Activated naive CD8-positive, alpha-beta T cell (primary cell): ENCODE measurements around the gene ADAP2.
A peak's percentile ranks its signal among the peaks of the same experiment; 100 is the strongest.
"Not testable (repeated sequence)": the region's sequence is repeated elsewhere in the genome, so short reads cannot be mapped to it uniquely, and the experiment has no call there.

Source experiments
- H3K27ac Mint-ChIP-seq: one replicate; pipeline ENCODE4 v1.8.0; 2021; ENCODE audit warnings: mixed read lengths
- H3K27me3 Mint-ChIP-seq: one replicate; pipeline ENCODE4 v1.8.0; 2021; ENCODE audit warnings: mixed read lengths
- H3K36me3 Mint-ChIP-seq: one replicate; pipeline ENCODE4 v1.8.0; 2021; ENCODE audit warnings: mixed read lengths
- H3K4me1 Mint-ChIP-seq: one replicate; pipeline ENCODE4 v1.8.0; 2021; ENCODE audit warnings: low read depth, mixed read lengths
- H3K4me3 Mint-ChIP-seq: one replicate; pipeline ENCODE4 v1.8.0; 2021; ENCODE audit warnings: mild to moderate bottlenecking, mixed read lengths
- H3K9me3 Mint-ChIP-seq: one replicate; pipeline ENCODE4 v1.8.0; 2021; ENCODE audit warnings: low read depth, mixed read lengths

Gene ADAP2

DNA sequence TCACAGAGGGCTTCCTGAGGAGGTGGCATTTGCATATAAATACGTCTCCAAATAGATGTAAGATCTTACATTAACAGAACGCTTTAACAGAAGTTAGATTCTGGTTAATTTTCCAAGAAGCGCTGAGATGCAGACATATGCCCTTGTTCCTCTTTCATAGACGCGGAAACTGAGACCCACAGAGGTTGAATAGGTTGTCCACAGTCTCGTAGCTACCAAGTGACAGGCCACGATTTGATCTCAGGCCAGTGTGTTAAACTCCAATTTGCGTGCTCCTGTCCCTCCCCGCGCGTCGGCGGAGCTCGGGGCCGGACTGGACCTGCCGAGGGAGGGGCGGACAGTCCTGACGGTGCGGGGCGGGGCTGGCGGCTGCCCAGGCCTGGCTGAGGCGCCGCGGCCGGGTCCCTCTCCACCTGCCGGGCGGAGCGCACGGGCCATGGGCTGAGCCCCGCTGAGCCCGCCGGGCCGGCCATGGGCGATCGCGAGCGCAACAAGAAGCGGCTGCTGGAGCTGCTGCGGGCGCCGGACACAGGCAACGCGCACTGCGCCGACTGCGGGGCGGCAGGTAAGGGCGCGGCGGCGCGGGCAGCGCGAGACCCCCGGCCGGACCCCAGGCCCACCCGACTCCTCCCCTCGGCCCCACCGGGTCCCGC is at the start of gene ADAP2:
ADAP2 (plus strand) TSS at position 402 of the 653 bp plus-strand sequence; CDS start at position 472, 70 bp downstream.
- H3K27ac Mint-ChIP-seq = no peak within 1 kb of the TSS
- H3K27me3 Mint-ChIP-seq = peaks cover 27% of the 10 kb centered on the region
- no peaks in the 10 kb centered on the region for H3K36me3 Mint-ChIP-seq
- peak within 1 kb of the TSS; percentile 85 for H3K4me3 Mint-ChIP-seq
- H3K9me3 Mint-ChIP-seq = no peaks in the 10 kb centered on the region
- H3K4me1 Mint-ChIP-seq = peaks cover 10% of the 10 kb centered on the region

DNA sequence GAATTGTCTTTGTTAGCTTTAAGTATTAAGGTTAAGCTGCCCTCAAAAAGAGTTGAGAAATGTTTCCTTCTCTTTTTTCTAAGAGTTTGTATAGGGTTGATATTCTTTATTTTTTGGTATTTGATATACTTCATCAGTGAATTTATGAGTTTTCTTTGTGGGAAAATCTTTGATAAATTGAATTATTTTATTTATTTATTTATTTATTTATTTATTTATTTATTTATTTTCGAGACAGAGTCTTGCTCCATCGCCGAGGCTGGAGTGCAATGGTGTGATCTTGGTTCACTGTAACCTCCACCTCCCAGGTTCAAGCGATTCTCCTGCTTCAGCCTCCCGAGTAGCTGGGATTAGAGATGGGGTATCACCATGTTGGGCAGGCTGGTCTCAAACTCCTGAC is 35.6 kb upstream of the ADAP2 start:
- Mint-ChIP-seq H3K9me3 (no peaks in the 10 kb centered on the region), H3K27me3 (no peaks in the 10 kb centered on the region), H3K36me3 (peaks cover 2% of the 10 kb centered on the region), H3K4me1 (no peaks in the 10 kb centered on the region), H3K27ac (no peak overlapping the region), H3K4me3 (no peak overlapping the region)

GRCh38 chr17:30894236-30894635 is 27.5 kb upstream of the ADAP2 start:
- Mint-ChIP-seq H3K4me1 (no peaks in the 10 kb centered on the region), H3K27ac (peak overlapping the region; percentile 12), H3K27me3 (no peaks in the 10 kb centered on the region), H3K4me3 (no peak overlapping the region), H3K9me3 (no peaks in the 10 kb centered on the region), H3K36me3 (no peaks in the 10 kb centered on the region)

DNA sequence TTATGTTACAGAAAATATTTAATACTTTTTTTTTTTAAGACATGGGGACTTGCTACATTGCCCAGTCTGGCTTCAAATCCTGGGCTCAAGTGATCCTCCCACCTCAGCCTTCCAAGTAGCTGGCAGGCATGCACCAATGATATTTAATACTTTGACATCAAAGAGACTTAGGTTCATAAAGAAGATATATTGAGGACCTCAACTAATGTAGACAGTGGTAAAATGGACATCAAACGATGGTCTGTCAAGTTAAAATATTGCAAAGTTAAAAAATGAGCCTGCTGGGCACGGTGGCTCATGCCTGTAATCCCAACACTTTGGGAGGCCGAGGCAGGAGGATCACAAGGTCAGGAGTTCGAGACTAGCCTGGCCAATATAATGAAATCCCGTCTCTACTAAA is 24.4 kb upstream of the ADAP2 start:
- no peaks in the 10 kb centered on the region for H3K36me3 Mint-ChIP-seq

GRCh38 chr17:30905742-30906100 is 16.0 kb upstream of the ADAP2 start:
- H3K9me3 Mint-ChIP-seq = no peaks in the 10 kb centered on the region
- peak overlapping the region; percentile 97 for H3K4me3 Mint-ChIP-seq
- H3K4me1 Mint-ChIP-seq = peaks cover 50% of the 10 kb centered on the region
- no peaks in the 10 kb centered on the region for H3K27me3 Mint-ChIP-seq
- H3K36me3 Mint-ChIP-seq = peaks cover 6% of the 10 kb centered on the region
- peak overlapping the region; percentile 93 for H3K27ac Mint-ChIP-seq

More for the DNA sequence above, 24.4 kb upstream of the ADAP2 start:
- no peak overlapping the region for H3K4me3 Mint-ChIP-seq
- H3K4me1 Mint-ChIP-seq = peaks cover 14% of the 10 kb centered on the region
- no peaks in the 10 kb centered on the region for H3K27me3 Mint-ChIP-seq
- no peak overlapping the region for H3K27ac Mint-ChIP-seq
- no peaks in the 10 kb centered on the region for H3K9me3 Mint-ChIP-seq

DNA sequence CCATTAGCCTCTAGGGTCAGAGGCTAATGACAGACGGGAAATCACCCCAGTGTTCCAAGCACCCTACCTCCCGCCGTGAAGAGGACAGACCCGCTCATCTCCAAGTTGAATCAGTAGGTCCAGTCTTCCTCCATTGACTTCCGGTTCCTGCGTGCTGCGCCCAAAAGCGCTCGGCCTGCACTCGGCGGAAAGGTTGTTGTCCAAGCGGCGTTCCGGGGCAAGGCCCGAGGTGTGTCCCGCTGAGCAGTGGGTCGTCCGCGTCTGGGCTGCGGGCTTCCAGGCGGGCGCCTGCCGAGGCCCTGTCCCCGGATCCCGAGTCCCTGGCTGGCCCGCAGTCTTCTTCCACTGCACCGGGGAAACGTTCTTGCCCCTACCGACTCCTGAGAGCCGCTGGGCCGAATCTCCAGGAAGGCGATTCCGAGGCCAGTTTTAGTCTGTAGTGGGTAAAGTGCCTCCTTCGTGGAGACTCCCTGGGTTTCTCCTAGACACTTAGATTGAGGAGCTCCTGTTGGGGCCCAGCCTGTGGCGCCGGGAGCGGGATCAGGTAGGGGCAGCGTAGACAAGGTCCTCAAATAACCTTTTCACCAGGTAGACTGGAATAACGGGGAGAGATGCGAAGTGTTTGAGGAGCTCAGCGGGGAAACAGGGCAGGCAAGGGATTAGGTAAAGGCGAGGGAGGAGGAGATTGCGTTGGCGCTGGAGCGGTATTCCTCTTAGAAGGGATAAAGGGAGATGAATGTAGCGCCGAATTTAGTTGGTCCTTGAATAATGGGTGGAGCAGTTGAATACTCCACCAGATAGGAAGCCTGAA is 15.4 kb upstream of the ADAP2 start, which contains the start of gene TEFM:
TEFM (minus strand) TSS at position 138 of the 811 bp plus-strand sequence; CDS start at position 98, 40 bp downstream.
- Mint-ChIP-seq H3K9me3 (no peaks in the 10 kb centered on the region), H3K4me3 (peak within 1 kb of the TSS; percentile 97), H3K27me3 (no peaks in the 10 kb centered on the region), H3K4me1 (peaks cover 50% of the 10 kb centered on the region), H3K27ac (peak within 1 kb of the TSS; percentile 93), H3K36me3 (peaks cover 6% of the 10 kb centered on the region)

GRCh38 chr17:30908717-30909420 is 12.9 kb upstream of the ADAP2 start:
- Mint-ChIP-seq H3K4me3 (no peak overlapping the region), H3K4me1 (peaks cover 31% of the 10 kb centered on the region), H3K36me3 (peaks cover 2% of the 10 kb centered on the region), H3K27ac (no peak overlapping the region), H3K27me3 (no peaks in the 10 kb centered on the region), H3K9me3 (no peaks in the 10 kb centered on the region)

DNA sequence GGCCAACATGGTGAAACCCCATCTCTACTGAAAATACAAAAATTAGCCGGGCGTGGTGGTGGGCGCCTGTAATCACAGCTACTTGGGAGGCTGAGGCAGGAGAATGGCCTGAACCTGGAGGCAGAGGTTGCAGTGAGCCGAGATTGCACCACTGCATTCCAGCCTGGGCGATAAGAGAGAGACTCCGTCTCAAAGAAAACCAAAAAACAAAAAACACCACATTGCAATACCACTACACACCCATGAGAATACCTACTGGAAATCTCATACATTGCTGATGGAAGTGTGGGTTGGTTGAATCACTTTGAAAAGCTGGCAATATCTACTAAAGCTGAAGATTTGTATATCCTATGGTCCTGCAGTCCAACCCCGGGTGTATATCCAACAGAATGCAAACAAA is 11.6 kb upstream of the ADAP2 start:
- not testable (repeated sequence) for H3K27me3 Mint-ChIP-seq, H3K27ac Mint-ChIP-seq, H3K4me3 Mint-ChIP-seq, H3K36me3 Mint-ChIP-seq, H3K9me3 Mint-ChIP-seq
- peaks cover 25% of the 10 kb centered on the region for H3K4me1 Mint-ChIP-seq

DNA sequence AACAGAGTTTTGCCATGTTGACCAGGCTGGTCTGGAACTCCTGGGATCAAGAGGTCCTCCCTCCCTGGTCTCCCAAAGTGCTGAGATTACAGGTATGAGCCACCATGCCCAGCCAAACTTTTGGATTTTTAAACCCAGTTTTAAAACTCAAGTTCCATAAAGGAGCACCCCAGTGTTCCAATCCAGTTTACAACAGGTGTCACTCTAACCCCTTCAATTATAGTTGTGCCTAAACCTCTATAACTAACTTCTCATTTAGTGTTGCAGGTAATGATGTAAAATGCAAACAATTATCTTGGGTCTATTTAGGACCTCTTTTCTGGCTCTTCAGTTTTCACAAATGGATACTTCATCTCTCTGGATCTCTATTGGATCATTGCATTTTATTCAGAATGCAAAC is 7.8 kb upstream of the ADAP2 start:
- no peaks in the 10 kb centered on the region for H3K36me3 Mint-ChIP-seq
- H3K27ac Mint-ChIP-seq = no peak overlapping the region
- H3K4me3 Mint-ChIP-seq = no peak overlapping the region
- H3K27me3 Mint-ChIP-seq = no peaks in the 10 kb centered on the region
- peaks cover 2% of the 10 kb centered on the region for H3K4me1 Mint-ChIP-seq
- H3K9me3 Mint-ChIP-seq = no peaks in the 10 kb centered on the region

GRCh38 chr17:30915833-30916611 is 5.7 kb upstream of the ADAP2 start:
- Mint-ChIP-seq H3K4me3 (no peak overlapping the region), H3K27me3 (peaks cover 6% of the 10 kb centered on the region), H3K4me1 (no peaks in the 10 kb centered on the region), H3K9me3 (no peaks in the 10 kb centered on the region), H3K27ac (no peak overlapping the region), H3K36me3 (no peaks in the 10 kb centered on the region)

DNA sequence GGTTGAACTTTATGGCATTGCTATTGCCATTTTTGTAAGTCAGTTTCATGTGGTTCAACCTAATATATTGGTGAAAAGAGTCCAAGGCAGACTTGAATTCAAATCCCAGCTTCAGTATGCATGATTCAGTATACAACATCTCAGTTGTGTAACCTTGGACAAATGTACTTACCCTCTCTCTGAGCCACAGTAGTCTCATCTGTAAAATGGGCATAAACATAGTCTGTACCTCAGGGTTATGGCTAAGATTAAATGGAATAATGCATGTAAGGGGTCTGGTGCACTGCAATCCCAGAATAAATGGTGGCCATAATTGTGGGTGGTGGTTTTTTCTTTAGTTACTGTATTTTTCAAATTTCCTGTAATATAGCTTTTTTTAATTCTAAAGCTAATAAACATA is 4.7 kb upstream of the ADAP2 start:
- H3K4me3 Mint-ChIP-seq = no peak overlapping the region
- no peaks in the 10 kb centered on the region for H3K36me3 Mint-ChIP-seq
- H3K27me3 Mint-ChIP-seq = peaks cover 12% of the 10 kb centered on the region
- peaks cover 5% of the 10 kb centered on the region for H3K4me1 Mint-ChIP-seq
- no peak overlapping the region for H3K27ac Mint-ChIP-seq
- no peaks in the 10 kb centered on the region for H3K9me3 Mint-ChIP-seq

DNA sequence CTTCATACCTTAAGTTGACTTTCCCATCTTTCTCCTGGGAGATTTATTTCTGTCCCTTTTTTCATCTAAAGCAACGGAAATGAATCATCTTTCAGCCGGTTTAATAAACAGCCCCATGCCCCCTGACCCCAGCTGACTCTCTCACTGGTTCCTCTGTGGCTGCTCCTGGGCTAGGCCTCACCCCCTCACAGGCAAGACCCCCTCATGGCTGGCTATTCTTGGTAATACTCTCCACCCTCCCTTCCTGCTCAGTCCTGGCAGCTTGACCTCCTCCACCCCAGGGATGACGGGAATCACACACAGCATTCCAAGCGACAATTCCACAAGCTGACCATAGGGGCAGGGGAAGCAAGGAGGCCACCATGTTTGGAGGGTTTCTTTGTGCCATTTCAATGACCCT is 1.5 kb upstream of the ADAP2 start:
- Mint-ChIP-seq H3K27me3 (peaks cover 19% of the 10 kb centered on the region), H3K27ac (no peak overlapping the region), H3K4me3 (no peak overlapping the region), H3K9me3 (no peaks in the 10 kb centered on the region), H3K4me1 (peaks cover 10% of the 10 kb centered on the region), H3K36me3 (no peaks in the 10 kb centered on the region)

DNA sequence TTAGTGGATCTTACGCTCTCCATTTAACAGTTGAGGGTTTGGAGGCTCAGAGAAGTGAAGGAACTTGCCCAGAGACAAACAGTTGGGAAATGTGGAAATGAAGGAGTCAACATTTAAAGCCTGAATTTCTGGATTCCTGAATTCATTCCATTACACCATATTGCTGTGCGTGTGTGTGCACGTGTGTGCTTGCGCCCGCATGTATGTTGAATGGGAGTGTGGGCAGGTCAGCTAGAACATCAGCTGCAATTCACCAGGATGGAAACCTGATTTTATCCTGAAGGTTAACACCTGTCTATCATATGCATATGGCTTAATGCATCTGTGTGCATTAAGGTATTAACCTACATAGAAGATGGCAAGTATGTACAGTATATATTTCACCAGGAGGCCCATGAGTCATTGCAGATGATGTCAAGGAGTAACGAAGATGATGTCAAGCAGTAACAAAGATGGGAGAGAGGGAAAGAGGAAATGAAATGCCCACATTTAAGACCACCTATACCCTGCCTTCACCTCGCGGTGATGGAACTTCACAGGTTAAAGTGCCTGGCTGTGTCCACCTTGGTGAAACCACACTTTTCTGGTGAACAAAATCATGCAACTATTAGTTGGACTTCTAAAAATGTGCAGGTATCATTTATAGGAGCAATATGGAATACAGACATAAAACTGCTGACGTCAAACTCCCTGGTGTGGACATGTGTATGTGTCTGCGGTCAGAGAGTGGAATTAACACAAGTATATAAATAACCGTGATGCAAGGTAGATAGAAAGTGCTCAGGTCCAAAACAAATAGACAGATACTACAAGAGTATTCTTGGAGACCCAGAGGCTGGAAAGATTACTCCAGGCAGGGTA is 832 bp upstream of the ADAP2 start:
- Mint-ChIP-seq H3K4me3 (peak overlapping the region; percentile 77), H3K4me1 (peaks cover 10% of the 10 kb centered on the region), H3K36me3 (no peaks in the 10 kb centered on the region), H3K9me3 (no peaks in the 10 kb centered on the region), H3K27ac (no peak overlapping the region), H3K27me3 (peaks cover 21% of the 10 kb centered on the region)
